ENCODE data around the gene UST.

Gene UST

DNA sequence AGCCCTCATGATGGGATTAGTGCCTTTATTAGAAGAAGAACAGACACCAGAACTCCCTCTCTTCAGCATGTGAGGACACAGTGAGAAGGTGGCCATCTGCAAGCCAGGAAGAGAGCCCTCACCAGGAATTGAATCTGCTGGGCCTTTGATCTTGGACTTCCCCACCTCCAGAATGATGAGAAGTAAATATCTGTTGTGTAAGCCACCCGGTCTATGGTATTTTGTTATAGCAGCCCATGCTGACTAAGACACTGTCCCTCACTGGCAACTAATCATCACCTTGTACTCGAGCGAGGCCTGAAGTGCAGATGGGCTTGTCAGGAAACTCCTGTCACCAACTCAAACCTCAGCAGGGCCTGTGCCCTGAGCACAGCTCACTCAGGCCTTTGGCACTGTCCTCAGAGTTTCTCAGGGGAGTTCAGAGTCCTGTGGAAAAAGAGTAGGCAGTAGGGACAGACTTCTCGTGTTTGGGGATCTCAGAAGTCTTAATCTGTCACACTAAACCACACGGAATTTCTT is 62.0 kb downstream of the UST start:
- no peak for DNase-seq

DNA sequence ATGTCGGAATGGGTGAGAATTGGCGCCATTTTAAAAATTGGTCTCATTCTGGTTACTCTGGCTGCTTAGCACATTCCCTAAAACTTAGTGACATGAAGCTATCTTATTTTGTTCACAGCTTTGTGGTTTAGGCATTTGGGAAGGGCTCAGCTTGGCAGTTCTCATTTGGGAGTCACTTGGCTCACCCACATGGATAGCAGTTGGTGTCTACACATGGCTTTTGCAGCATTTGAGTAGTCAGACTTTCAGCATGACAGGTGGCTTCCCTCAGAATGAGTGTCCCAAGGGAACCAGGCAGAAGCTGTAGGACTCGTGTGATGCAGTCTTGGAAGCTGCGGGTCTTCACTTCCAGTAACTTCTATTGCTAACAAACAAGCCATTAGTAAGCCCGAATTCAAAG is 64.6 kb downstream of the UST start:
- no peak for DNase-seq

DNA sequence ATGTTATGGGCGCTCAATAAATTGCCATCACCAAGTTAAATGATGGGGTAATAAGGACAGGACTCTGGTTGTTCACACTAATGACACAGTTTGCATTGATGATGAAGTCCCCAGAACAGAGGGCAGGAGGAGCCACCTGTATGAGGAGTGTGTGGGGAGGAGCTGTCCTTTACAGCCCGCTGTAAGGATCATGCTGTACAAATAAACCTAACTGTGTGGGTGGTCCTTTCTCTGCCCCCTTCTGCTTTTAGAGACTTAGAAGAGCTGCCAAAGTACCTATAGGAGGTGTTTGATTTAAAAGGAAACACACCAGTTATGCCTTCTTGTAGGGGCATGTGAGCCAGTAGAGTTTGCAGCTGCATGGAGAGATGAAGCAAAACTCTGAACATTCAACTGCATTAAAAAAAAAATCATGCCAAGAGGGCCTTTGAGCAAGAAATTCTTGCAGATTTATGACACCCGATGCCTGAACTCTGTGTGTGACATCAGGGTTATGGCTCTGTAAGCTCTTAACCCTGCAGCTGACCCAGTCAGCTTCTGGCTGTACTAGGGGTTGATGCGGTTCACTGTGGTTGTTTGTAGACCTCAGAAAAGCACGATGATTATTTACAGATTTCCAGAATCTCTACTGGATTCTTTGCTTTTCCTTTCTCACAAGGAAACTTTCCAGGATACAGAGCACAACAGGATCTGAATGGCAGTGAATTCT is 67.4 kb downstream of the UST start:
- DNase-seq = no peak

DNA sequence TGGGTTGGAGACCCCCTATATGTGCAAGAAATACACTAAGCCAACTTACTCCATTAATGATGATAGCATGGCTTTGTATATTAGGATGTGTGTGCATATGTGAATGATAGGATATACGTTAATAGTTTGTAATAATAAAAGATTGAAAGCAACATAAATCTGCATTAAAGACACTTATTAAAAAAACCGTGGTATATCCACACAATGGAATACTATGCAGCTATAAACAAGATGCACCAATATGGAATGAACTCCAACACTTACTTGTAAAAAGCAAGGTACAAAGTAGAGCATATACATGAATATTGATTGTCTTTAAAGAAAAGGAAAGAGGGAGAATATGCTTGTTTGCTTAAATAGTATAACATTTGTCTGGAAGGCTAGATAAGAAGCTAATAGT is 68.0 kb downstream of the UST start:
- DNase-seq = no peak

GRCh38 chr6:148816117-148816516 is 69.3 kb downstream of the UST start:
- no peak for DNase-seq

DNA sequence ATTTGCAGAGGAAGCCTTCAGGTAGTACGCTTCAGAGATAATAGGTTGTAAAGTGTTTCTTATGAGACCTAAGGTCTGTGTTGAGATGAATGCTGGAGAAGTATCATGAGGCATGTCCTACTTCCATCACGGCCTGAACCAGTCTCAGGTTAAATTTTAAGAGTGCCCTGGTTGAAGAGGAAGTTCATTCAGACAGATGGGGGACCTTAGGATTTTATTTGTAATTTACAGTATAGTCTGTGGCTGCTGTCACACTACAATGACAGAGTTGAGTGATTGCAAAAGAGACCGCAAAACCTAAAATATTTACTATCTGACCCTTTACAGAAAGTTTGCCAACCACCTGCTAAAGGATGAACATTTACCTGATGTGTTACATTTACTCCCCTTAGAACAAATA is 70.9 kb downstream of the UST start:
- DNase-seq = peak; percentile 6

DNA sequence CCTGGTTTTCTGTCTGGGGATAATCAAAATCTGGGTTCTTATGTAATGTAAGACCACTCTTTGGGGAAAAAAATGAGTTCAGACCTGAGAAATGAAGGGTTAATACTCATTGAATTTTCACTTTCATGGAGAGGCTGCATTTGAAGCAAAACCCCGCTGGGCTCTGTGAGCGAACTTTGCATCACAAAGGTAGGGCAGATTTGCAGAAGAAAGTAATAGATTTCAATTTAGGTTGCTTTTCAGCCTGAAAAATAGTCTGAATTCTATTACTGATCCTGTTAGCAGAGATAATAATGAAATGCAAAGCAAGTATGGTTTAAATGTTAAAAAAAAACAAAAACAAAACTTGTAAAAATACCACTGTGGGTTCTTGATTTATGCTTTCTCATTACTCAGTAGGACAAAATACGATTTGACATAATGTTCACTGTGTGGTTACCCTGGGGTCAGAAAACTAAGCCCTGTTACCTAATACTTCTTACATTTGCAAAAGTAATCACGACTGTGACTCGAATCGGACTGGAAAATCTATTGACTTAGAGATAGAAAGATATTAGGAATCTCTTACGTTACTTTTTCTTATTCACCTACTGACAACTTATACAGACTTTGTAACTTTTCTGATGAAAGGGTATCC is 72.2 kb downstream of the UST start:
- DNase-seq = no peak

GRCh38 chr6:148819852-148820251 is 73.0 kb downstream of the UST start:
- no peak for DNase-seq

DNA sequence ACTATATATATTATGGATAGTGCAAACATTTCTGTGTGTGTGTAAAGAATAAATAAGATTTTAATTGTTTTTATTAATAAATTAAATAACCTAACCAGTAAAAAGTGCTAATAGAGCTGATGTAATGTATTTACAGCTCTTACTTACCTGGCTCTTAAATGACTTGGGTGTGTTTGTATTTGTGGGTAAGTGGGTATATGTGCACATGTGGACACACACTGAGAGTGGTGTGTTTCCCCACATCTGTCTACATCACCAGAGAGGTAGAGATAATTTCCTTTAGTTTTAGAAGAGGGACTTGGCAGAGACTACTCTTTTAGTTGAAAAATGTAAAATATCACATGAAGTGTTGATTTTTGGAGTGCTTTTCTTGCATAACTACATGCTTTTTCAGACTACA is 76.0 kb downstream of the UST start:
- DNase-seq = no peak

DNA sequence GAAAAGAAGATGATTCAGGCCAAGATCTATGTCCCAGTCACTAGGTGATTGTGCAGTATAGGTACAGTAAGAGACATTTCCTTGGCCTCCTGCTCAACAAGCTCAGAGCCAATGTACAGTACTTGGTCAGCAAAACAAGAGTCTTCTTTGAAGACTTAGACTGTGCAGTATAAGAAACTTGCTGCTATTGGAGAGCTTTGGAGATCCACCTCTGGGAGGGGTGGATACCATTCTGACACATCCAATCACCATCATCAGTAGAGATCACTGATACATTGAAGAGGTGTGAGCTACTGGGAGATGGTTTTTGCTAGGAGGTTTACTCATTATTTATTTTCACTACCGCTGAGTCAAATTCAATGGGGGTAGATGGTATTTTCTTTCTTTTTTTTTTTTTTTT is 77.5 kb downstream of the UST start:
- no peak for DNase-seq

DNA sequence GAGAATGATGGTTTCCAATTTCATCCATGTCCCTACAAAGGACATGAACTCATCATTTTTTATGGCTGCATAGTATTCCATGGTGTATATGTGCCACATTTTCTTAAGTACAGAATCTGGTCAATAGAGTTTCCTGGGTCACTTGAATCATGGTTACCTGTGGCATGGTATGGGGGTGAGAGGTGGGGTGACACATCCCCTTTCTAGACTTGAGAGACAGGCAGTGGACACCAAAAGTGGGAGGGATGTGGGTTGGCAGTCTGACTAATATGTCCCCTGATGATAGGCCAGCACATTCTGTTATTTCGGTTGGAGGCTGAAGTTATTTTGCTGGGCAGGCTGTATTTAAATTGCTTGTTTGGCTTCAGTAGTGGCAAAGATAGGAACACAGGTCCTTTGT is 78.1 kb downstream of the UST start:
- DNase-seq = no peak

DNA sequence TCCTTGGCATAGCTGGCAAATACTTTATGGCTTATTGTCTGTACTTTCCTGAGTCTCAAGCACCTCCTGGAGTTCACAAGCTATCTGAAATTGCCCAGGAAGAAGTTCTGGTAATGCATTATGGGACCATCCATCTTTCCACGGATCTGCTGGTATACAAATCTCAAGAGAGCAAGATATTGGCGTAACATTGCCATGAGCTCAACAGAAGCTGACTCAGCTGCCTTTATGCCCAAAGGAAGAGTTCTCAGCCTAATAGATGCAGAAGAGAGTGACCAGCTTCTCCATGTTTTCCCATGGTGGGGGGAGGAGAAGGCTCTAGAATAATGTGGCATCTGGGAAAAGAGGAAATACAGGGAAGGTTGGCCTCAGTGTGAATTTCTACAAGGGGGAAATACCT is 78.7 kb downstream of the UST start:
- DNase-seq = no peak

DNA sequence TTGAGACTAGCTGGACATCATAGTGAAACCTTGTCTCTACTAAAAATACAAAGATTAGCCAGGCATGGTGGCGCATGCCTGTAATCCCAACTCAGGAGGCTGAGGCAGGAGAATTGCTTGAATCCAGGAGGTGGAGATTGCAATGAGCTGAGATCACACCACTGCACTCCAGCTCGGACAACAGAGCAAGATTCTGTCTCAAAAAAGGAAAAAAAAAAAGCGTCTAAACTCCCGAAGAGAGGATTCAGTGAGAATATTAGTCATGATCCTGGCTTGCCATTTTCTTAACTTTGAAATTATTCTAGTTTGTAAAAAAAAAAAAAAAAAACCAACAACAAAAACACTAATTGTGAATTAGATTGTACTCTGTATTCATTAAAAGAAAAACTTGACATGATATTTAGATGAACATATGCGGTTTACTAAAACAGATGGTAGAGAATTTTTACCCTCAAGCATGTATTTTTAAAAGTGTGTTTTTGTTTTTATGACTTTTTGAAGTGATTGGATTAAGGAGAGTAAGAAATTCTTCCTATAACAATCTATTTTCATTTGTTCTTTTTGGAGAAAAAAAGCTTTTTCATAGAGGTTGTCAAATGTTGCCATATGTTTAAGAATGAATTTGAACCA is 80.7 kb downstream of the UST start:
- DNase-seq = no peak

DNA sequence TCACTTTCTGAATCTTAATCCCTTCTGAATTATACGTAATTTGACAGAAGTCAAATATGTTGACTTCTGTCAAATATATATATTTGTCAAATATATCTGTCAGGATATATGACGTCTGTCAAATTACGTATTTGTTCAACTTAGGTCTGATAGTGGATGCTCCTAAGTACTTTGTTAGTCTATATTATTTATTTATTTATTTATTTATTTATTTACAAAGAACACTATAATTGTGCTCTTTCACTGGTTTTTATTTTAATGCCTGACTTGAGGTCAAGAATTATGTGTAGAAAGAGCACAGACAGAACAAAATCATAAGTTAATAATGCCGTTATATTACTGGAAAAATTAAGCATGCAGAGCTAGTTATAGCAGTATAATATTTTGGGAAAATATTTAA is 81.2 kb downstream of the UST start:
- no peak for DNase-seq

GRCh38 chr6:148829415-148830101 is 82.7 kb downstream of the UST start:
- no peak for DNase-seq

- DNase-seq = no peak
Measured at GRCh38 chr6:148830614-148831013, 83.8 kb downstream of the UST start.

DNA sequence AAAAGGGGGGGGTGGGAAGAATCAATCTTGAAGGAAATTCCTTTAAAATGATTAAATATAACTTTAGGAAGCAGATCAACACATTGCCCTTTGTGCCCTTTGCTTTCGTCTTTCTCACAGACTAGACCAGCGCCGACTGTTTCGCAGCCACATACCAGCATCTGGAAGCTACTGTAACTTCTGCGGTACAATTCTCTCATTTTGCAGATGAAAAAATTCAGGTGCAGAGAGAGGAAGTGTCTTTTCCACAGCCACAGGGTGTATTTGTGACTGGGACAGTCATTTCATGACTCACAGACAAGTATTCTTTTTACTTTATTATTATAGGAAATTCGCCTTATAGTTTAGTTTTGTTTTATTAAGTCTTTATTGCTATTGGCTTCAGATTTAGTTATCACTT is 84.2 kb downstream of the UST start:
- DNase-seq = no peak

- no peak for DNase-seq
Measured at GRCh38 chr6:148831531-148831930, 84.7 kb downstream of the UST start.

DNA sequence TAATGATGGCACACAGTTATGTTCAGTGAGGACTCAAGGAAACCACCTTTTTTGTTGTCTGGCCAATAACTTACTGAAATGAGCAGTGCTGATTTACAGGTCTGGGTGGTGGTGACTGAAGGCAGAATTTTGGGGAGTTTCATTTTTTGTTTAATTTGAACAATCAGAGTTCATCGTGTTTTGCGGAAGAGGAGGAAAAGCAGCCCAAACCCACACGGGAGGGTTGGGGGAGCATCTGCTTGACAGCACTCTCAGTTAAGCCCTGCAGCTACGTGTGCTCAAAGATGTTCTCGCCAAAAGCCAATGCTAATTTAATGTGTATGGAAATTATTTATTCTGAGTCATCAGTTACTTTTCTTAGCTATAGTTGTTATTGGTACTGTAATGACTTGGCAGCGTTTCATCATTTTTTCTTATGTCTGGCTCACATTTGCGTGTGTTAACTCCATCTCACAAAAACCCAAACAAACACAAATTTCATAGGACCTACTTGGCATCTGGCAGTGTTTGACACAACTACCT is 89.2 kb downstream of the UST start:
- no peak for DNase-seq

DNA sequence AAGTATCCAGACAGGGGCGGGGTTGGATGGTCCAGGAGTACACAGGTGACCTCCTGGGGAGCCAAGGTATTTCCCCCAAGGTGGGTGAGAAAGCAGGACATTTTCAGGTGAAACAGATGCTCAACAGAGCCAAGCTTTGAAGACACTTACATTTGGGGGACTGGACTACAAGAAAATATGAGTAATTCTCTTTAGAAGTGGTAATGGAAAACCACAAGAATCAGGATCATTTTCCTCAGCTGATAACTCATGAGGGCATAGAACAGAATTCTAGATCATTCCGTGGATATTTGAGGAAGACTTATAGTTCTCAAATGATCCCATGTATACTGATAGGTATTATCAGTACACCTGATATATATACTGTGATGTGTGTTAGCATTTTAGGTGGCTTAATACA is 89.9 kb downstream of the UST start:
- DNase-seq = no peak

- no peak for DNase-seq
Measured at GRCh38 chr6:148837941-148838340, 91.1 kb downstream of the UST start.

- DNase-seq = no peak
Measured at GRCh38 chr6:148839044-148839443, 92.2 kb downstream of the UST start.

- no peak for DNase-seq
Measured at GRCh38 chr6:148840256-148840655, 93.4 kb downstream of the UST start.
